ENCODE results near the gene RNF26. TPM values are rescaled to one million over a fixed set of nuclear protein-coding genes. Genes with fewer than 3 reads are reported as not detected.

RNF26 gene
- total RNA-seq, 2 donors from 2014 or later: 5.7 to 9.2 TPM

GRCh38 chr11:119295178-119295577 is 39.1 kb upstream of the RNF26 start:
- ATAC-seq (no peak), DNase-seq (no peak)
- Histone ChIP-seq H3K9me3 (peaks cover 0 to 8% (median 0%) of the 10 kb centered on the region in 3 donors), H3K27me3 (no peaks in the 10 kb centered on the region), H3K27ac (no peak overlapping the region), H3K4me1 (peaks cover 7% of the 10 kb centered on the region), H3K4me3 (no peak overlapping the region), H3K36me3 (replicated peaks in 1 of 2; ENCODE audit: insufficient read depth in 1 of 2, low read depth in 2 of 2) (peaks cover 0 to 6% of the 10 kb centered on the region in 2 donors)
- intact Hi-C loops (cut with DNase I): no loop called here
- TF ChIP-seq POLR2A (IDR thresholded peaks at IDR 0.05): no peak
- no peak for TF ChIP-seq CTCF (IDR thresholded peaks at IDR 0.05)
- WGBS, 2 donors: 50 to 63% methylated on average over 3 of the region's 3 CpGs

DNA sequence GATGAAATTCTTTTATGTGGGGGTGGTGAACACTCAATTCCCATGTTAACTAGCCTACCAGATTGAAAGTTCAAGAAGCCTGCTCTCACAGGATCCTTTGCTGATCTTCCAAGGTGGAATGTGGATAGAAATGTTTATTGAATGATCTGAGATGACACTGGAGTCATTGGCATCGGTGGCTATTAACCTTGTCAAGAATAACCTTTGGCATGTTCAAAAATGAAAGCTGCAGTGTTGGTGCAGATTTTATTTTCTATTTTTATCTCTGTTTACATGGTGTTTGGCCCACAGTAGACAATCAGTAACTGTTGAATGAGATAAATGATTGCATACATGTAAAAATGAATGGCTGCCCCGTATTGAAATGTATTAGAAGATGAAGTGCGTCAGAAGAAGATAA is 36.4 kb upstream of the RNF26 start:
- 32 to 45% methylated on average over 3 of the region's 3 CpGs for WGBS, 2 donors
- intact Hi-C loops (cut with DNase I): no loop called here
- H3K4me3 ChIP-seq: no peak overlapping the region
- ATAC-seq: no peak
- H3K4me1 ChIP-seq: peaks cover 7% of the 10 kb centered on the region
- peak overlapping the region in 2 of 4 donors; percentile 3 to 19 for H3K27ac ChIP-seq
- H3K36me3 ChIP-seq (replicated peaks in 1 of 2; ENCODE audit: insufficient read depth in 1 of 2, low read depth in 2 of 2): peaks cover 0 to 6% of the 10 kb centered on the region in 2 donors
- H3K9me3 ChIP-seq: no peaks in the 10 kb centered on the region
- DNase-seq: no peak
- no peaks in the 10 kb centered on the region for H3K27me3 ChIP-seq
- TF ChIP-seq POLR2A (IDR thresholded peaks at IDR 0.05) (no peak), CTCF (IDR thresholded peaks at IDR 0.05) (no peak)

- H3K4me3 ChIP-seq: no peak overlapping the region
- no peaks in the 10 kb centered on the region for H3K9me3 ChIP-seq
- DNase-seq (peak in 3 of 4 donors; percentile 25 to 45 (median 40)), ATAC-seq (peak; percentile 50)
- no peaks in the 10 kb centered on the region for H3K27me3 ChIP-seq
- WGBS, 2 donors: 84 to 85% methylated on average over 2 of the region's 2 CpGs
- TF ChIP-seq POLR2A (IDR thresholded peaks at IDR 0.05) (no peak), CTCF (IDR thresholded peaks at IDR 0.05) (no peak)
- H3K27ac ChIP-seq: peak overlapping the region in 2 of 4 donors; percentile 3 to 19
- peaks cover 0 to 6% of the 10 kb centered on the region in 2 donors for H3K36me3 ChIP-seq (replicated peaks in 1 of 2; ENCODE audit: insufficient read depth in 1 of 2, low read depth in 2 of 2)
- intact Hi-C loops (cut with DNase I): no loop called here
- peaks cover 7% of the 10 kb centered on the region for H3K4me1 ChIP-seq
Measured at GRCh38 chr11:119298726-119299125, 35.6 kb upstream of the RNF26 start.

DNA sequence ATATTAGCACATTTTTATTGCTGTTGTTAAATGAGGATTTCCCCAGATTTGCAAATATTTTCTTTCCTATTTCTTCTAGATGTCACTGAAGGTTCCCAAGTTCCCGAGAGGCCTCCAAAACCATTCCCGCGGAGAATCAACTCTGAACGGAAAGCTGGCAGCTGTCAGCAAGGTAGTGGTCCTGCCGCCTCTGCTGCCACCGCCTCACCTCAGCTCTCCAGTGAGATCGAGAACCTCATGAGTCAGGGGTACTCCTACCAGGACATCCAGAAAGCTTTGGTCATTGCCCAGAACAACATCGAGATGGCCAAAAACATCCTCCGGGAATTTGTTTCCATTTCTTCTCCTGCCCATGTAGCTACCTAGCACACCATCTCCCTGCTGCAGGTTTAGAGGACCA is 34.9 kb upstream of the RNF26 start:
- Histone ChIP-seq H3K4me1 (peaks cover 7% of the 10 kb centered on the region), H3K9me3 (no peaks in the 10 kb centered on the region), H3K27me3 (no peaks in the 10 kb centered on the region), H3K4me3 (no peak overlapping the region), H3K36me3 (replicated peaks in 1 of 2; ENCODE audit: insufficient read depth in 1 of 2, low read depth in 2 of 2) (peaks cover 0 to 6% of the 10 kb centered on the region in 2 donors), H3K27ac (no peak overlapping the region)
- DNase-seq (no peak), ATAC-seq (no peak)
- 92 to 93% methylated on average over 9 of the region's 9 CpGs for WGBS, 2 donors
- intact Hi-C loops (cut with DNase I): no loop called here
- TF ChIP-seq POLR2A (IDR thresholded peaks at IDR 0.05): no peak
- no peak for TF ChIP-seq CTCF (IDR thresholded peaks at IDR 0.05)

DNA sequence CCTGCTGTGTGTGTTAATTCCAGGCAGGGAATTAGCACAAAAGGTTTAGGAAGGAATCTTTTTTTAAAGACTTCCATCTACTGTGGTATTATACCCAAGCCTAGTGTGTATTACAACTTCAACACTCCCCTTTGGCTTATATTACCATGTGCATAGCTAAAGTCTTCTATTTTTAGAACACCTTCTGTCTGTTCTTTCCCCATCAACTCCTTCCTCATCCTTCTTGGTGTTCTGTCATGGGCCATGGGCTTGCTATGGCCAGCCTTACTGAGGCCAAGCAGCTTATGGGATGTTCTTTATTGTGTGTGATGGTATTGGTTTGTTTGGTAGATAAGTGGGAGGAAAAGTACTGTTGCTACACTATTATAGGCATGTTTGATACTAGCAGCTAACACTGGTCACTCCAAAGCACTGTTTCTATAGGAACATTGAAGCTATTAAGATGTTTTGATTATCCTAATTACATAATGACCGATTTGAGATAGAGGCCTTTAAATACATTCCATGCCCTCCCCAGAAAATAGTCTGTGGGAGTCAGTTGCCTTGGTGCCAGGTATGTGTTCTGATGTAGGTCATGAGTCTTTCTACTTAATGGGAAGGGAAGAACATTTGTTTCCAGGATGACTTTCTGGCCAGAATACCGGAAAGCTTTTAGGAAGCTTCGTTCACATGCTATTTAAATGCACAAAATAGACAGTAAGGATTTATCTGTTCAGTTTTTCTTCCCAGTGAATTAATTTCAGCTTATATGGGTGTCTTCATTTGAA is 33.9 kb upstream of the RNF26 start:
- H3K27ac ChIP-seq: no peak overlapping the region
- TF ChIP-seq CTCF (IDR thresholded peaks at IDR 0.05) (no peak), POLR2A (IDR thresholded peaks at IDR 0.05) (no peak)

More for the DNA sequence above, 33.9 kb upstream of the RNF26 start:
- Histone ChIP-seq H3K36me3 (replicated peaks in 1 of 2; ENCODE audit: insufficient read depth in 1 of 2, low read depth in 2 of 2) (peaks cover 0 to 6% of the 10 kb centered on the region in 2 donors), H3K9me3 (no peaks in the 10 kb centered on the region), H3K4me3 (no peak overlapping the region), H3K27me3 (no peaks in the 10 kb centered on the region), H3K4me1 (peaks cover 7% of the 10 kb centered on the region)
- intact Hi-C loops (cut with DNase I): no loop called here
- WGBS, 2 donors: 77 to 81% methylated on average over 3 of the region's 3 CpGs
- ATAC-seq (no peak), DNase-seq (no peak)
